Measurements from ENCODE around the gene NDUFA9. TPM values are rescaled to one million over a fixed set of nuclear protein-coding genes. Genes with fewer than 3 reads are reported as not detected.

The NDUFA9 gene
- total RNA-seq, 2 donors from 2014 or later, result 40.0 to 90.3 TPM

DNA sequence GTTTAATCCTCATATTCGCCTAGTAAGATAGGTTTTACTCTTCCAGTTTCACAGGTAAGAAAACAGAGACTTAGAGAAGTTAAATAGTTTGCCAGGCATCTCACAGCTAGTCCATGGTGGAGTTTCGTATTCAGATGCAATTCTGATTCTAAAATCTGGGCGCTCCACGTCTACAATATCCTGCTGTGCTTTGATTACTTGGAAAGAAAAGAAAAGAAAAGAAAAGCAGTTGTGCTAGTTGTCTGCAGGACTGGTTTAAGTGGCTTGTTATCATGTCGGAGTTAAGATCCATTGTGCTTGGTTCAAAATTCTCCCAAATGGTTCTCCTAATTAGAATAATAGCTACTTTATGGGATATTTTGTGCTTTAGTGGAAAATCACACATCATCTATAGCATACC is 18.7 kb upstream of the NDUFA9 start:
- Histone ChIP-seq H3K4me3 (no peak overlapping the region), H3K4me1 (no peaks in the 10 kb centered on the region), H3K27me3 (no peaks in the 10 kb centered on the region), H3K27ac (no peak overlapping the region), H3K36me3 (no peaks in the 10 kb centered on the region), H3K9me3 (no peaks in the 10 kb centered on the region)
- TF ChIP-seq, protein P1, sequence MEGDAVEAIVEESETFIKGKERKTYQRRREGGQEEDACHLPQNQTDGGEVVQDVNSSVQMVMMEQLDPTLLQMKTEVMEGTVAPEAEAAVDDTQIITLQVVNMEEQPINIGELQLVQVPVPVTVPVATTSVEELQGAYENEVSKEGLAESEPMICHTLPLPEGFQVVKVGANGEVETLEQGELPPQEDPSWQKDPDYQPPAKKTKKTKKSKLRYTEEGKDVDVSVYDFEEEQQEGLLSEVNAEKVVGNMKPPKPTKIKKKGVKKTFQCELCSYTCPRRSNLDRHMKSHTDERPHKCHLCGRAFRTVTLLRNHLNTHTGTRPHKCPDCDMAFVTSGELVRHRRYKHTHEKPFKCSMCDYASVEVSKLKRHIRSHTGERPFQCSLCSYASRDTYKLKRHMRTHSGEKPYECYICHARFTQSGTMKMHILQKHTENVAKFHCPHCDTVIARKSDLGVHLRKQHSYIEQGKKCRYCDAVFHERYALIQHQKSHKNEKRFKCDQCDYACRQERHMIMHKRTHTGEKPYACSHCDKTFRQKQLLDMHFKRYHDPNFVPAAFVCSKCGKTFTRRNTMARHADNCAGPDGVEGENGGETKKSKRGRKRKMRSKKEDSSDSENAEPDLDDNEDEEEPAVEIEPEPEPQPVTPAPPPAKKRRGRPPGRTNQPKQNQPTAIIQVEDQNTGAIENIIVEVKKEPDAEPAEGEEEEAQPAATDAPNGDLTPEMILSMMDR (IDR thresholded peaks at IDR 0.05), result no peak
- no peak for DNase-seq (ENCODE audit: low spot score)

DNA sequence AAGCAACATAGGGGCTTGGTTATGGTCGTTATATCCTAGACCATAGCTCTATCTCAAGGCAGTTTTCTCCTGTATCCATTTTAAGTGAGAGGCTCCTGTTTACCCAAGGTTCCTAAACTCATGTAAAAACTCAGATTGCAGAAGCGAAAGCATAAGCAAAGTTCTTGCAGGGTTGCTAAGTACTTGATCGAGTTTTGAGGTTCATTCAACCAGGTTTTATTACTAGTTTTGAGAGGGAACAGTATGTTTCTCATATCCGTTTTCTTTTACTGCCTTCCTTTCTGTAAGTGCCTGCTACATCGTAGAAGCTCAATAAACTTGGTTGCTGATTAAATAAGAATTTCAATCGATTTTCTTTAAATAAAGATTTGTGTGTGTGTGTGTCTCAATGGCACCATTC is 5.2 kb upstream of the NDUFA9 start:
- no peak for DNase-seq (ENCODE audit: low spot score)
- H3K27me3 ChIP-seq, result no peaks in the 10 kb centered on the region
- no peak overlapping the region for H3K4me3 ChIP-seq
- TF ChIP-seq, protein P1 (IDR thresholded peaks at IDR 0.05), result no peak
- H3K27ac ChIP-seq, result no peak overlapping the region
- H3K9me3 ChIP-seq, result no peaks in the 10 kb centered on the region
- H3K36me3 ChIP-seq, result no peaks in the 10 kb centered on the region
- peaks cover 0 to 8% of the 10 kb centered on the region in 2 donors for H3K4me1 ChIP-seq

DNA sequence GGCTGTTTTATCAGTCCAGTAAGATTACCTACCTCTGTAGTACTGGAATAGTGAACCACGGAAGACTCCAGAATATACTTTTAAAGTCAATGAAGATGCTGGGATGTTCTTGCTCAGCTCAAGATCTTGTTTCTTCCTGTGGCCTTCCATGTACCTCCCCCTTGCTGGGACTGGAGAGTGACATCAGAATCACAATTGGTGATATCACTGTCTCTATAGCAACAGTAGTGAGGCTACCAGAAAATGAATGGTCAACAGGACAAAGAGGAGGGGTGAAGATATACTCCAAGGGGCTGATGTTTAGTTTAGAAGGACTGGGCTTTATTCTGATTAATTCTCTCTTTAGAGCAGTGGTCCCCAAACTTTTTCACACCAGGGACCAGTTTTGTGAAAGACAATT is 3.9 kb upstream of the NDUFA9 start:
- H3K36me3 ChIP-seq, result no peaks in the 10 kb centered on the region
- no peak for DNase-seq (ENCODE audit: low spot score)
- peaks cover 0 to 14% of the 10 kb centered on the region in 2 donors for H3K4me1 ChIP-seq
- H3K27me3 ChIP-seq, result no peaks in the 10 kb centered on the region
- no peak overlapping the region for H3K27ac ChIP-seq
- H3K9me3 ChIP-seq, result no peaks in the 10 kb centered on the region
- TF ChIP-seq, protein P1 (IDR thresholded peaks at IDR 0.05), result no peak
- H3K4me3 ChIP-seq, result no peak overlapping the region

DNA sequence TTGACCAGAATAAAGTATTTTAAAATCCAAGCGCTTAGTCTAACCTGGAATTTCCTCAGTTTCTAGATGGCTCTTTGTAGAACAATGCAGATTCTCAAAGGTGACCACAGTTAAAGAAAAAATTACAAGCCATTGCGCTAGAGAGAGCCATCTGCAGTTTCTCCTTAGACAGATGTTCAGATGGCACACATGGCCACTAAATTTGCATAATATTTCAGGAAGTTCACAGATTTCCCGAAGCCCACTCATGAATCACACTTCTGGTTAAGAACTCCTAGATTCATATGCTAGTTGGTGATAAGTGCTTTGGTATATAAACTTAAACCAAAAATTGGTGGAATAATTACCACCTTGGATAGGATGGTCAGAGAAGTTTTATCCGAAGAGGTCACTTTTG is 812 bp upstream of the NDUFA9 start:
- Histone ChIP-seq H3K27me3 (no peaks in the 10 kb centered on the region), H3K36me3 (no peaks in the 10 kb centered on the region), H3K27ac (peak overlapping the region; percentile 79 to 84), H3K4me1 (peaks cover 0 to 42% of the 10 kb centered on the region in 2 donors), H3K9me3 (no peaks in the 10 kb centered on the region), H3K4me3 (peak overlapping the region; percentile 71 to 85)
- TF ChIP-seq, protein P1 (IDR thresholded peaks at IDR 0.05), result no peak
- no peak for DNase-seq (ENCODE audit: low spot score)

DNA sequence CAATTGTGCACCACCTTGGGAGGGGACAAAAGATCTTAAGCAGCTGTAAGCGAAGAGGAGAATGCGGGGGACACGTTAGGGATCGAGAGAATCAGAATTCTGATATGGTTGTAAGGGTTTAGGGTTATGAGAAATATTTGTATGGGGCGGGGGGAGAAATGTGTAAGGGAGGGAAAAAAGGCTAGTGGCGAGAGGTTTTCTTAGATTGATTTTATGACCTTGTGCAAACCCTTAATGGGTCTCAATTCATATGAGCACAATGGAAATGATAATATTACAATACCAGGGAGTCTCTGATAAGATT is 396 bp downstream of the NDUFA9 start:
- Histone ChIP-seq H3K4me3 (peak overlapping the region; percentile 71 to 85), H3K36me3 (peaks cover 6% of the 10 kb centered on the region), H3K27ac (peak overlapping the region; percentile 79 to 84), H3K9me3 (no peaks in the 10 kb centered on the region), H3K27me3 (no peaks in the 10 kb centered on the region), H3K4me1 (peaks cover 0 to 45% of the 10 kb centered on the region in 2 donors)
- TF ChIP-seq, protein P1 (IDR thresholded peaks at IDR 0.05), result no peak
- DNase-seq (ENCODE audit: low spot score), result no peak

DNA sequence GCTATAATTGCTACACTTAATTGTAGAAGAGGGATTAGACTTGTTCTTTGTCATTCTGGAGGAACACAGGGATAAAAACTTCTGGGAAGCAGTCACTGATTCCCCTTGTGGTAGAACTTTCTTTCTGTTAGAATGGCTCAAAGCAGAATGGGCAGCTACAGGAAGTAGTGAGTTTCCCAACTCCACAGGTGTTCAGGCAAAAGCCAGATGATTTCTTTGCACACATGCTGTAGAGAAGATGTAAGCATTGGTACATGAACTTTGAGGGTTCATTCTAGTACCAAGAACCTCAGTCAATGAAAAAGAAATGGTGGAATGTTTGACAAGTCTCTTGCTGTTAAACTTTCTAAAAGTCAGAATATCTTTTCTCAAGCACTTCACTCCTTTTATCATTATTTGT is 4.3 kb downstream of the NDUFA9 start:
- H3K27ac ChIP-seq, result no peak overlapping the region
- no peaks in the 10 kb centered on the region for H3K27me3 ChIP-seq
- H3K4me3 ChIP-seq, result no peak overlapping the region
- TF ChIP-seq, protein P1 (IDR thresholded peaks at IDR 0.05), result no peak
- no peaks in the 10 kb centered on the region for H3K9me3 ChIP-seq
- H3K4me1 ChIP-seq, result peaks cover 0 to 39% of the 10 kb centered on the region in 2 donors
- no peak for DNase-seq (ENCODE audit: low spot score)
- peaks cover 44% of the 10 kb centered on the region for H3K36me3 ChIP-seq

Data from right atrium auricular region (tissue), 2 donors.